Measurements from ENCODE around the gene STS.

The STS gene

DNA sequence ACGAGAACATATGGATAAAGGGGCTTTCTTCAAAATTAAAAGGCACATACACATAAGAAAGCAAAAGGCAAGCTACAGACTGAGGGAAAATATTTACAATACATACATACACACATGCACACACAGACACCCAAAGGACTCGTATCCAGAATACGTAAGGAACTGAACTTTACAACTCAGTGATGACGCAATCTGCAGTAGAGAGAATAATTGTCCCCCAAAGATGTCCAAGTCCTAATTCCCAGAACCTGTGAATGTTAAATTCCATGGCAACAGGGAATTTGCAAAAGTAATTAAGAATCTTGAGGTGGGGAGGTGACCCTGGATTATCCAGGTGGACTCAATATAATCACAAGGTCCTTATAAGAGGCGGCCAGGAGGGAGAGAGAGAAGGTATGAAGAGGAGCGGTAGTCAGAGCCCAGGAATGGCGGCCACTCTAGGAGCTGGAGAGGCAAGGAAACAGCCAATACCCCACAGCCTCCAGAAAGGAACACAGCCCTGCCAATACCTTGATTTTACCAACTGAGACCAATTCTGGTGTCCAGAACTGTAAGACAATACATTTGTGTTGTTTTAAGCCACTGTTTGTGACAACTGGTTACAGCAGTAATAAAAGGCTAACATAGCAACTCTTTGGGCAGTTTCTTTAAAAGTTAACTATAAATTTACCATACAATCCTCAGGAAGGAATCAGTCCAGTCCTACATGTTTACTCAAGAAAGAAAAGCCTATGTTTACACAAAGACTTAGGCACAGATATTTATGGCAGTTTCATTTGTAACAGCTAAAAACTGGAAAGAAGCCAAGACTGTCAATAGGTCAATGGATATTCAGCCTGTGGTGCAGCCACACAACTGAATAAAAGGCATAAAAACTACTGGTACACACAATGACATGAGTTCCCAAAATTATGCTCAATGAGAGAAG is 27.3 kb upstream of the STS start:
- Histone ChIP-seq H3K9ac (ENCODE audit: low read depth, low read length) (no peak overlapping the region), H3K4me3 (ENCODE audit: low read depth in 1 of 2, low read length in 2 of 2) (no peak overlapping the region), H3K9me3 (ENCODE audit: insufficient read depth, low read length, severe bottlenecking) (no peaks in the 10 kb centered on the region), H3K27me3 (ENCODE audit: insufficient read depth, low read length, poor library complexity) (no peaks in the 10 kb centered on the region), H3K79me2 (ENCODE audit: insufficient read depth, low read length) (peaks cover 99% of the 10 kb centered on the region), H3K4me2 (ENCODE audit: insufficient read depth, low read length) (no peak overlapping the region), H3K27ac (ENCODE audit: low read length) (peak overlapping the region; percentile 45), H2AFZ (ENCODE audit: low read depth, low read length) (no peak overlapping the region), H4K20me1 (ENCODE audit: insufficient read depth, low read length) (no peaks in the 10 kb centered on the region), H3K36me3 (ENCODE audit: insufficient read depth, low read length) (peaks cover 9% of the 10 kb centered on the region), H3K4me1 (ENCODE audit: insufficient read depth, low read length) (peaks cover 80% of the 10 kb centered on the region)
- no peak for TF ChIP-seq EZH2 (IDR thresholded peaks at IDR 0.05; ENCODE audit: borderline replicate concordance, low read depth, low read length, severe bottlenecking)
- TF ChIP-seq, protein P1, sequence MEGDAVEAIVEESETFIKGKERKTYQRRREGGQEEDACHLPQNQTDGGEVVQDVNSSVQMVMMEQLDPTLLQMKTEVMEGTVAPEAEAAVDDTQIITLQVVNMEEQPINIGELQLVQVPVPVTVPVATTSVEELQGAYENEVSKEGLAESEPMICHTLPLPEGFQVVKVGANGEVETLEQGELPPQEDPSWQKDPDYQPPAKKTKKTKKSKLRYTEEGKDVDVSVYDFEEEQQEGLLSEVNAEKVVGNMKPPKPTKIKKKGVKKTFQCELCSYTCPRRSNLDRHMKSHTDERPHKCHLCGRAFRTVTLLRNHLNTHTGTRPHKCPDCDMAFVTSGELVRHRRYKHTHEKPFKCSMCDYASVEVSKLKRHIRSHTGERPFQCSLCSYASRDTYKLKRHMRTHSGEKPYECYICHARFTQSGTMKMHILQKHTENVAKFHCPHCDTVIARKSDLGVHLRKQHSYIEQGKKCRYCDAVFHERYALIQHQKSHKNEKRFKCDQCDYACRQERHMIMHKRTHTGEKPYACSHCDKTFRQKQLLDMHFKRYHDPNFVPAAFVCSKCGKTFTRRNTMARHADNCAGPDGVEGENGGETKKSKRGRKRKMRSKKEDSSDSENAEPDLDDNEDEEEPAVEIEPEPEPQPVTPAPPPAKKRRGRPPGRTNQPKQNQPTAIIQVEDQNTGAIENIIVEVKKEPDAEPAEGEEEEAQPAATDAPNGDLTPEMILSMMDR (IDR thresholded peaks at IDR 0.05; ENCODE audit: borderline replicate concordance, extremely low read depth, low read length, poor library complexity, severe bottlenecking), result no peak
- DNase-seq, result no peak
- no peak for ATAC-seq (ENCODE audit: insufficient read depth, low read depth)

- no peak for DNase-seq
- ATAC-seq (ENCODE audit: insufficient read depth, low read depth), result no peak
- peaks cover 73% of the 10 kb centered on the region for H3K4me1 ChIP-seq (ENCODE audit: insufficient read depth, low read length)
- no peak overlapping the region for H3K9ac ChIP-seq (ENCODE audit: low read depth, low read length)
- H4K20me1 ChIP-seq (ENCODE audit: insufficient read depth, low read length), result no peaks in the 10 kb centered on the region
- no peaks in the 10 kb centered on the region for H3K27me3 ChIP-seq (ENCODE audit: insufficient read depth, low read length, poor library complexity)
- no peaks in the 10 kb centered on the region for H3K9me3 ChIP-seq (ENCODE audit: insufficient read depth, low read length, severe bottlenecking)
- H3K79me2 ChIP-seq (ENCODE audit: insufficient read depth, low read length), result peaks cover 99% of the 10 kb centered on the region
- H3K4me2 ChIP-seq (ENCODE audit: insufficient read depth, low read length), result no peak overlapping the region
- peaks cover 11% of the 10 kb centered on the region for H3K36me3 ChIP-seq (ENCODE audit: insufficient read depth, low read length)
- no peak for TF ChIP-seq EZH2 (IDR thresholded peaks at IDR 0.05; ENCODE audit: borderline replicate concordance, low read depth, low read length, severe bottlenecking)
- TF ChIP-seq, protein P1 (IDR thresholded peaks at IDR 0.05; ENCODE audit: borderline replicate concordance, extremely low read depth, low read length, poor library complexity, severe bottlenecking), result no peak
- H2AFZ ChIP-seq (ENCODE audit: low read depth, low read length), result no peak overlapping the region
- H3K27ac ChIP-seq (ENCODE audit: low read length), result peak overlapping the region; percentile 45
- H3K4me3 ChIP-seq (ENCODE audit: low read depth in 1 of 2, low read length in 2 of 2), result no peak overlapping the region
Measured at GRCh38 chrX:7120878-7121219, 26.7 kb upstream of the STS start.

DNA sequence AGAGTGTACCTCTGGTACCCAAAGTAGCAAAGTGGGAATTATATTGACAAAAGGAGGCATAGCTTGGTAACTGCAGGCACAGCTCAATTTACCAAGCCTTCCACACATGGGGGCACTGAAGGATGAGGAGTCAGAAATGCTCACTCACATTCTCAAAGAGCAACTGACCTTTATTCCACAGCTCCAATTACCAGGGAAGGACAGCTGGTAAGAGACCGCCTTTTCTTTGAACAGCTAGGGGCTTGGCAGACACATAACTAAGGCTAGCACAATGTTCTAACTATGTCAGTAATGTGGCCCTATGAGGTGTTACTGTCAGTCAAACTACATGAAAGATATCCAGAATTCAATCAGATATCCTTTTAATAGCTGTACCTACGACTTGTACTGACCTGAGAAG is 20.5 kb upstream of the STS start:
- peaks cover 98% of the 10 kb centered on the region for H3K79me2 ChIP-seq (ENCODE audit: insufficient read depth, low read length)
- no peak for ATAC-seq (ENCODE audit: insufficient read depth, low read depth)

More for the DNA sequence above, 20.5 kb upstream of the STS start:
- no peaks in the 10 kb centered on the region; the same call in 1 of the 2 replicates for H4K20me1 ChIP-seq (ENCODE audit: insufficient read depth, low read length)
- H3K27ac ChIP-seq (ENCODE audit: low read length), result peak overlapping the region; percentile 54; the same call in 1 of the 2 replicates
- peaks cover 39% of the 10 kb centered on the region for H3K36me3 ChIP-seq (ENCODE audit: insufficient read depth, low read length)
- H3K9me3 ChIP-seq (ENCODE audit: insufficient read depth, low read length, severe bottlenecking), result no peaks in the 10 kb centered on the region
- no peak for TF ChIP-seq EZH2 (IDR thresholded peaks at IDR 0.05; ENCODE audit: borderline replicate concordance, low read depth, low read length, severe bottlenecking)
- TF ChIP-seq, protein P1 (IDR thresholded peaks at IDR 0.05; ENCODE audit: borderline replicate concordance, extremely low read depth, low read length, poor library complexity, severe bottlenecking), result no peak
- H3K4me3 ChIP-seq (ENCODE audit: low read depth in 1 of 2, low read length in 2 of 2), result no peak overlapping the region
- no peak overlapping the region for H3K4me2 ChIP-seq (ENCODE audit: insufficient read depth, low read length)
- no peaks in the 10 kb centered on the region for H3K27me3 ChIP-seq (ENCODE audit: insufficient read depth, low read length, poor library complexity)
- no peak overlapping the region for H2AFZ ChIP-seq (ENCODE audit: low read depth, low read length)
- no peak overlapping the region for H3K9ac ChIP-seq (ENCODE audit: low read depth, low read length)
- DNase-seq, result no peak
- H3K4me1 ChIP-seq (ENCODE audit: insufficient read depth, low read length), result peaks cover 17% of the 10 kb centered on the region

Measured in DND-41 (cell line).